MM.1S (cell line): Measurements from ENCODE around the gene BEND5.

Experiments
- CTCF ChIP-seq: fragments of 300-600 bp; sonication (generic); IDR thresholded peaks from 2 replicates; pipeline ENCODE4 v1.5.1; 2016; ENCODE audit warnings: antibody characterized with exemption, low read length, mixed read lengths
- EZH2phosphoT487 ChIP-seq: fragments of 300-600 bp; sonication (generic); IDR thresholded peaks from 2 replicates; pipeline ENCODE4 v1.6.1; 2018; ENCODE audit warnings: antibody characterized with exemption, low read length

- no peak for TF ChIP-seq CTCF
- TF ChIP-seq EZH2phosphoT487 = no peak
Measured at GRCh38 chr1:48803474-48803873, 26.8 kb upstream of the BEND5 start.
